Activated T-cell treated with anti-CD3 and anti-CD28 coated beads, Interleukin-2, amount 50 U/mL, for 72 hours (primary cell): Measurements from ENCODE around the gene GPS2. TPM values are rescaled to one million over a fixed set of nuclear protein-coding genes. Genes with fewer than 3 reads are reported as not detected.

Source experiments
- ATAC-seq, 2 donors: fragments of 150-1000 bp; cut with Tn5 transposase; replicated peaks in 1 of 2; 2 replicates each; pipeline ENCODE4 v1.10.0; 2021; ENCODE audit warnings: moderate library complexity in 2 of 2, mild to moderate bottlenecking in 1 of 2
- DNase-seq, 2 donors: peaks; one replicate each; pipeline ENCODE4 v3.0.0; 2021 to 2022; ENCODE audit warnings: mixed read lengths in 1 of 2
- H3K27ac Mint-ChIP-seq: one replicate; pipeline ENCODE4 v1.8.0; 2022; ENCODE audit warnings: mild to moderate bottlenecking, moderate library complexity, mixed read lengths
- H3K27me3 Mint-ChIP-seq: one replicate; pipeline ENCODE4 v1.8.0; 2022; ENCODE audit warnings: low read depth, mixed read lengths
- H3K36me3 Mint-ChIP-seq, 2 donors: one replicate each; pipeline ENCODE4 v1.8.0; 2022; ENCODE audit warnings: mixed read lengths in 2 of 2, mild to moderate bottlenecking in 1 of 2; ENCODE audit not compliant: insufficient read depth in 2 of 2
- H3K4me1 Mint-ChIP-seq: one replicate; pipeline ENCODE4 v1.8.0; 2022; ENCODE audit warnings: low read depth, mixed read lengths
- H3K4me3 Mint-ChIP-seq, 2 donors: one replicate each; pipeline ENCODE4 v1.8.0; 2022; ENCODE audit warnings: mild to moderate bottlenecking in 2 of 2, mixed read lengths in 2 of 2, moderate library complexity in 2 of 2
- H3K9me3 Mint-ChIP-seq, 2 donors: one replicate each; pipeline ENCODE4 v1.8.0; 2022; ENCODE audit warnings: mixed read lengths in 2 of 2
- total RNA-seq, 2 donors: library from RNA; stranded (reverse); gene quantifications; one replicate each; pipeline ENCODE4 v1.2.3, GENCODE V29; 2022

The GPS2 gene
- total RNA-seq, 2 donors from 2014 or later = 50.5 to 50.7 TPM

DNA sequence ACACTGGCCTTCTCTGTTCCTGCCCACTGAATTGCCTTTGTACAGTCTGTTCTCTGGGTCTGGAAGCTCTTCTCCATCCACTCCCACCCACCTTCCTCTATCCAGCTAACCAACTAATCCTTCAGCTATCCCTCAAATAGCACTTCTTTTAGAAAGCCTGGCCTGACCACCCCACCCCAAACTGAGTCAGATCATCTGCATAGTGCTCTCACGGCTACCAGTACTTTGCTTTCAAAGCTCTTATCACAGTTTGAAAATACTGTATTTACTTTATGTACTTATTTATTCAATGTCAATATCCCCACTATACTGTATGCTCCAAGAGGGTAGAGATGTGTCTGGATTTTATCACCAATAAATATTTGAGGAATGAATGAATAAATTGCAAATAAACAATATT is 48.4 kb downstream of the GPS2 start:
- peaks cover 21% of the 10 kb centered on the region for H3K27me3 Mint-ChIP-seq
- DNase-seq (no peak), ATAC-seq (no peak)
- peaks cover 23% of the 10 kb centered on the region for H3K4me1 Mint-ChIP-seq
- H3K36me3 Mint-ChIP-seq = peaks cover 0 to 3% of the 10 kb centered on the region in 2 donors
- H3K4me3 Mint-ChIP-seq = no peak overlapping the region
- no peaks in the 10 kb centered on the region for H3K9me3 Mint-ChIP-seq
- no peak overlapping the region for H3K27ac Mint-ChIP-seq

DNA sequence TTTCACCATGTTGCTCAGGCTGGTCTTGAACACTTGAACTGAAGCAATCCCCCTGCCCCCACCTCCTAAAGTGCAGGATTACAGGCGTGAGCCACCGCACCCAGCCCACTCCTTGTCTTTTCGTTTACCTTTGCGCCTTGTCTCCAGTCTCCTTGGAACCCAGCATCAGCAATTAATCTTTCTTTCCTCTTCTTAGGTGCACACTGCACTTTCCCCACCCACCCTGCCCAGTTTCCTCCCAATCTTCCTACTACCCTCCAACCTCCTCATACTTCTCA is 51.4 kb downstream of the GPS2 start:
- H3K4me3 Mint-ChIP-seq = peak overlapping the region; percentile 58 to 82
- no peaks in the 10 kb centered on the region for H3K9me3 Mint-ChIP-seq
- H3K36me3 Mint-ChIP-seq = peaks cover 0 to 3% of the 10 kb centered on the region in 2 donors
- peaks cover 21% of the 10 kb centered on the region for H3K27me3 Mint-ChIP-seq
- H3K4me1 Mint-ChIP-seq = peaks cover 38% of the 10 kb centered on the region
- no peak for DNase-seq
- no peak overlapping the region for H3K27ac Mint-ChIP-seq
- ATAC-seq = no peak

DNA sequence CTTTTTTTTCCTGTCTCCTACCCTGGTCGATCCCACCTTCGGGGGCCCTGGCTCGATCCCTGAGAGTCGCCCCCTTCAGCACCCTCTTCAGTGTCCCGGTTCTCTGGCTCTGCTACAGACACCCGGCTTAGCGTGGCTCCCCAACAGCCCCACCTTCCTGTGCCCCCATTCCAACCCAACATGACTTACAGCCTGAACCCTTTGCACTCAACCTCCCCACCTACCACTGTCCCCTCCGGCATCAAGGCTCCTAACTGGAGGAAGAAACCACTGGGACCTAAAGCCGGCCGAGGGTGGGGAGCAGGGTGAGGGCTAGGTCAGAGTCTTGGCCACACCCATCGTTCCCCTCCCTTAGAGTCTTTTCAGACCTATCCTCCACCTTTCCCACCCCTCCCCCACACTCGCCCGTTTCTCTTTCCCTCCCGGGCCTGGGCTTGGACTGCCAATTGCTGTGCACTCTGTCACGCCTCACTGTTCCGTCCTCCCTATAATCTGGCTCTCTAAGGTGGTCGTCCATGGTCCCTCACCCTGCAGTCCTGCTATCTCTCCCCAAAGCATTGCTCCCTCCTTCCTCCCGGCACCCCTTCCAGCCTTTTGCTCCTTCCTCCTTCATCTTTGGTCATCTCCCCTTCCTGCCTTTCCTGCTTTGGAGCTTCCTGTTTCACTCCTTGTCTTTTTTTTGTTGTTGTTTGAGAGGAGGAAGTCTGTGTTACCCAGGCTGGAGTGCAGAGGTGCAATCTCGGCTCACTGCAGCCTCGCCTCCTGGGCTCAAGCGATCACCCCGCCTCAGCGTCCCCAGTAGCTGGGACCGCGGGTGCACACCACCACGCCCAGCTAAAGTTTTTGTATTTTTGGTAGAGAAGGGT is 52.0 kb downstream of the GPS2 start:
- H3K4me3 Mint-ChIP-seq = peak overlapping the region; percentile 58 to 82
- H3K9me3 Mint-ChIP-seq = no peaks in the 10 kb centered on the region
- peak overlapping the region; percentile 28 for H3K27ac Mint-ChIP-seq
- H3K27me3 Mint-ChIP-seq = peaks cover 21% of the 10 kb centered on the region
- H3K4me1 Mint-ChIP-seq = peaks cover 40% of the 10 kb centered on the region
- peaks cover 0 to 3% of the 10 kb centered on the region in 2 donors for H3K36me3 Mint-ChIP-seq
- peak; percentile 16 to 27 for ATAC-seq
- DNase-seq = no peak

Other genes with a start within 250 kb of the GPS2 start
- not detected for gene CLEC10A, start 235.1 kb downstream of the GPS2 start, total RNA-seq
- not detected for gene ASGR2, start 200.5 kb downstream of the GPS2 start, total RNA-seq
- gene ASGR1, start 136.0 kb downstream of the GPS2 start, total RNA-seq = 1 to 10 TPM; 1.5 to 2.1 TPM
- 10 to 100 TPM; 16.2 to 16.7 TPM for gene DLG4, start 95.5 kb downstream of the GPS2 start, total RNA-seq
- gene ACADVL, start 95.4 kb downstream of the GPS2 start, total RNA-seq = 100 to 1,000 TPM; 335 to 386 TPM
- 10 to 100 TPM; 49.5 to 54.8 TPM for gene DVL2, start 80.8 kb downstream of the GPS2 start, total RNA-seq
- 10 to 100 TPM; 28.9 to 32.2 TPM for gene PHF23, start 75.9 kb downstream of the GPS2 start, total RNA-seq
- 100 to 1,000 TPM; 244 to 246 TPM for gene GABARAP, start 72.9 kb downstream of the GPS2 start, total RNA-seq
- 100 to 1,000 TPM; 184 to 186 TPM for gene CTDNEP1, start 63.6 kb downstream of the GPS2 start, total RNA-seq
- 10 to 100 TPM; 62.1 to 89.5 TPM for gene ELP5, start 63.1 kb downstream of the GPS2 start, total RNA-seq
- 1 to 10 TPM; 1.9 to 3.1 TPM for gene CLDN7, start 52.9 kb downstream of the GPS2 start, total RNA-seq
- under 1 TPM; 0.07 to 0.17 TPM for gene SLC2A4, start 33.6 kb downstream of the GPS2 start, total RNA-seq
- 1 to 10 TPM; 3.6 to 9.5 TPM for gene YBX2, start 20.7 kb downstream of the GPS2 start, total RNA-seq
- 100 to 1,000 TPM; 547 to 594 TPM for gene EIF5A, start 7.7 kb downstream of the GPS2 start, total RNA-seq
- 10 to 100 TPM; 35.7 to 37.6 TPM for gene NEURL4, start 14.0 kb upstream of the GPS2 start, total RNA-seq
- gene ACAP1, start 21.2 kb upstream of the GPS2 start, total RNA-seq = 100 to 1,000 TPM; 690 to 708 TPM
- gene KCTD11, start 36.8 kb upstream of the GPS2 start, total RNA-seq = 1 to 10 TPM; 4.9 to 5.5 TPM
- under 1 TPM in 1 of 2 donors, not detected in 1; 0.34 TPM for gene TMEM95, start 39.8 kb upstream of the GPS2 start, total RNA-seq
- gene TNK1, start 65.7 kb upstream of the GPS2 start, total RNA-seq = 1 to 10 TPM; 5.5 to 6.5 TPM
- 10 to 100 TPM; 60.5 to 62.6 TPM for gene PLSCR3, start 79.2 kb upstream of the GPS2 start, total RNA-seq
- 10 to 100 TPM; 64.8 to 88.2 TPM for gene TMEM256, start 88.7 kb upstream of the GPS2 start, total RNA-seq
- 10 to 100 TPM; 17.4 to 19.8 TPM for gene NLGN2, start 92.5 kb upstream of the GPS2 start, total RNA-seq
- gene SPEM1, start 105.0 kb upstream of the GPS2 start, total RNA-seq = under 1 TPM; 0.58 to 0.67 TPM
- gene SPEM2, start 110.3 kb upstream of the GPS2 start, total RNA-seq = not detected
- gene SPEM3, start 113.5 kb upstream of the GPS2 start, total RNA-seq = not detected
- gene TMEM102, start 120.1 kb upstream of the GPS2 start, total RNA-seq = 10 to 100 TPM; 11.3 to 11.7 TPM
- gene FGF11, start 124.2 kb upstream of the GPS2 start, total RNA-seq = 1 to 10 TPM; 4.9 to 5.3 TPM
- gene CHRNB1, start 129.7 kb upstream of the GPS2 start, total RNA-seq = 10 to 100 TPM; 25.5 to 26.8 TPM
- 10 to 100 TPM; 28.5 to 29.0 TPM for gene ZBTB4, start 164.3 kb upstream of the GPS2 start, total RNA-seq
- under 1 TPM in 1 of 2 donors, not detected in 1; 0.25 TPM for gene SLC35G6, start 166.1 kb upstream of the GPS2 start, total RNA-seq
- gene POLR2A, start 169.0 kb upstream of the GPS2 start, total RNA-seq = 100 to 1,000 TPM; 211 to 249 TPM
- gene TNFSF12, start 233.7 kb upstream of the GPS2 start, total RNA-seq = 10 to 100 TPM; 23.2 to 25.5 TPM
- gene TNFSF13, start 243.4 kb upstream of the GPS2 start, total RNA-seq = 1 to 10 TPM; 4.3 to 7.8 TPM
- gene SENP3, start 246.6 kb upstream of the GPS2 start, total RNA-seq = 10 to 100 TPM; 41.8 to 55.3 TPM